ENCODE measurements around the gene SPI1.
A peak's percentile ranks its signal among the peaks of the same experiment; 100 is the strongest.

Gene SPI1

GRCh38 chr11:47387944-47388696 is 9.8 kb upstream of the SPI1 start:
- no peak for DNase-seq

DNA sequence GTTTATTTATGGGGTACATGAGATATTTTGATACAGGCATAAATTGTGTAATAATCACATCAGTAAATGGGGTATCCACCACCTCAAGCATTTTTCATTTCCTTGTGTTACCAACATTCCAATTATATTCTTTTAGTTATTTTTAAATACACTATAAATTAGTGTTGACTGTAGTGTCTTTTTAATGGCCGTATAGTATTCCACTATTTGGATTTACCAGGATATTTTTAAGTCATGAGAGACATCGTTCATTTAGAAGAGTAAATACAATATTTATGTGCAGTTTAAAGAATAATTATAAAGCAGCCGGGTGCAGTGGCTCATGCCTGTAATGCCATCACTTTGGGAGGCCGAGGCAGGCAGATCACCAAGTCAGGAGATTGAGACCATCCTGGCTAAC is 6.2 kb upstream of the SPI1 start:
- no peak for DNase-seq

GRCh38 chr11:47383071-47383470 is 4.7 kb upstream of the SPI1 start:
- DNase-seq: no peak

DNA sequence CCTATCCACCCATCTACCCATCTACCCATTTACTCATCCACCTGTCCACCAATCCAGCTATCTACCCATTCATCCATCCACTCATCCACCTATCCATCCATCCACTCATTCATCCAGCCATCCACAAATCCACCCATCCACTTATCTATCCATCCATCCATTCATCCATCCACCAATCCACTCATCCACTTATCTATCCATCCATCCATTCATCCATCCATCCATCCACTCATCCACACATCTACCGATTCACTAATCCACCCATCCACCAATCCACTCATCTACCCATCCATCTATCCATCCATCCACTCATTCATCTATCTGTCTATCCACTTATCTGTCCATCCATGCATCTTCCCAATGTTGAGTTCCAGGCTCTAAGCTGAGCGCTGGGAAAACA is 1.7 kb upstream of the SPI1 start:
- no peak for DNase-seq

DNA sequence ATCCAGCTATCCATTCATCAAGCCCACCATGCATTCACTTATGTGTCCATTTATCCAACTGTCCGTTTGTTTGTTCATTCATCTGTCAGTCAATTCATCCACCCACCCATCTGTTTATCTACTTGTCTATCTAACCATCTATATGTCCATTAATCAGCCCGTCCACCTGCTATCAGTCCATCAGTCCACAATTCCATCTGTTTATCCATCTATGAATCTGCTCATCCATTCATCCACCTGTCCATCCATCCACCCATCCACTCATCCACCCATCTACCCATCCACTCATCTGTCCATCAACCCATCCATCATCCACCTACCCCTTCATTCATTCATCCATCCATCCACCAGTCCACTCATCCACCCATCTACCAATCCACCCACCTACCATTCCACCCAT is 970 bp upstream of the SPI1 start:
- DNase-seq: no peak

DNA sequence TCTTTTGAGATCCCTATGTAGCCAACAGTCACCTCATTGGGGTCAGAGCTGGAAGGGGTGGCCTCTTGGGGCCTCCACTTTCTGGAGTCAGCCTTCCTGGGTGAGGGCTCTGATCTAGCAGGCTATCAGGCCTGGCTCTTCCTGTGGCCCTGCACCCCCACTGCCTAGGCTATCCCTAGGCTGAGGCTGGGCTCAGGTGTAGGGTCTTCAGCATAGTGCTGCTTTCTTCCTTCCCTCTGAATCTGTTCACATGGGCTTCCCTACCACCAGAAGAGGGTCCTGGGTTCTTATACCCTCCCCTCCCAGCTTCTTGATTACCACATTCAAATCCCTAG is 456 bp upstream of the SPI1 start:
- DNase-seq: no peak

- DNase-seq: no peak
Measured at GRCh38 chr11:47377571-47378009, 757 bp downstream of the SPI1 start.

DNA sequence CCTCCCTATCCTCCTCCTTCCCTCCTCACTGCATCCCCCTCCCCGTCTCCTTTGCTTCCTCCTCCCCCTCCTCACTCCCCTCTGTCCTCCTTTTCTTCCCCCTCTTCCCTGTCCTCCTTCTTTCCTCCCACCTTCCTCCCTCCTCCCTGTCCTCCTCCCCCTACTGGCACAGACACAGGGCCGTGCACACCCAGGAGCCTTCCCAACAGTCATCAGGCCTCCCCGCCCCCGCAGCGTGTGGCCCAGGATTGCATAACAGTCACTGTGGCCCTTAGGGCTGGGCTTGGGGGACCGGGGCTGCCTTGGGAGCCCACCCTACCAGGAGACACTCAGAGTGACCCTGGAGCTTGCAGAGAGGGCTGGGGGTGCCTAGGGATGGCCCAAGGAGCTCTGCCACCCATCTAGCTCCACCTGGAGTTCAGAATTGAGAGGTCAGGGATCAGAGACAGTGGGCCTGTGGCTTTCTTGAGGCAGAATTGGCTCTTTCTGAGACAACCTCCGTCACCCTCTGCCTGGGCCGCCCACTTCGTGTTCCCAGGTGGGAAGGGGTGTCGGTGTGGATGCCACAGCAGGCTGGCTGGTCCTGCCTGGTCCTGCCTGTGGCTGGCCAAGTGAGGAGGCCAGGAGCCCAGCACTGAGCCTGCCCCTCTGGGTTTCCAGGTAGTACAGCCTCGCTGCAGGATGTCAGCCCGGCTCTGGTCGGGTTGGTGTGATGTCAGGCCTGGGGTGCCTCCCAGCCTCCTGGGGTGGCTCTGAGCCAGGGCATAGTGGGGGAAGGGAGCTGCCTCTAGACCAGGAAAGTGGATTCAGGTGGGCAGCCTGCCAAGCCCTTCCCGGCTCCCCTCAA is 1.6 kb downstream of the SPI1 start:
- peak; percentile 17 for DNase-seq

DNA sequence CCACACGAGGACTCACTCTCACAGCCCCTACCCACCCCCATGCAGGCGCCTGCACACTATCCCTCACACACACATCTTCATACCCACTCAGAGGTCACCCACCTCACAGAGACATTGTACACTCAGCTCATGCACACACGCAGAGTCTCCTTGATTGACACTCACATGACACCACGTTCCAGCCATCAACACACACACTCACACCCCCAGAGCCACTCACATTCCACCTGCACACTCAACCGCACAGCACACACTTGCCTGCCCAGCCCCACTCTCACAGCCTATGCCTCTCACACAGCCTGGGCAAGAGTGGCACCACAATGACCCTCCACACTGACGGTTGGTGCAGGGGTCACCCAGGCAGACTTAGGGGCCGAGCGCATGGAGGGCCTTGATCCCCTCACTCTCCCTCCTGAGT is 2.2 kb downstream of the SPI1 start:
- DNase-seq: no peak

DNA sequence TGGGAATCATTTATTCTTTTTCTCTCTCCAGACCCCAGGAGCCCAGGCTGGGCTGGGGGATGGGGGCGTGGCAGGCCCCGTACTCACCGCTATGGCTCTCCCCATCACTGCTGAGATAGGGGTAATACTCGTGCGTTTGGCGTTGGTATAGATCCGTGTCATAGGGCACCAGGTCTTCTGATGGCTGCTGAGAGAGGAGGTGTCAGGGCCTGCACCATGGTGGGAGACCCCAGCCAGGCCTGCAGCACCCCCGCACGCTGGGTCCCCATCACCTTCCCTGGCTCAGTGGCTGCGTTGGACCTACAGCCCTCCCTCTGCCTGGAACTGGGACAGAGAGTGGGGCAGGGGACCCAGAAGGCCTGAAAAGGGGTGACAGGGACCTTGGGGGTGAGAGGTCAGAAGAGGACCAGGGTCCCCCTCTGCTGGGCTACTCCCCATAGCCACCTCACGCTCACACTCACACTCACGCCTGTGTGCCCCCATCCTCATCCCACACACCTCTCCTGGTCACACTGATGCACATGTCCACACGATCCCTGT is 2.7 kb downstream of the SPI1 start:
- no peak for DNase-seq

- no peak for DNase-seq
Measured at GRCh38 chr11:47375020-47375419, 3.3 kb downstream of the SPI1 start.

DNA sequence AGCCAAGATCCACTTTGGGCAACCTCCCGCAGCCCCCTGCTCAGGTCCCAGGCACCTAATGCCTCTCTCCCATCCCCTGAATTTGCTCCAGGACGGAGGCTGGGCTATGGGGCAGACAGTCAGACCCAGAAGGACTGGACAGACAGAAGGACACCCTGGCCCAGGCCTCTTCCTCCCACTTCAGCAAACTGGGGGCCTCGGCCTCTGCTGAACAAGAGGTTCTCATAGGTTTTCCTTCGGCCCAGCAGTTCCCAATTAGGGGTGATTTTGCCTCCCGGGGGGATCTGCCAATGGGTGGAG is 3.7 kb downstream of the SPI1 start:
- DNase-seq: no peak

GRCh38 chr11:47373876-47374719 is 4.2 kb downstream of the SPI1 start:
- DNase-seq: peak; percentile 79

DNA sequence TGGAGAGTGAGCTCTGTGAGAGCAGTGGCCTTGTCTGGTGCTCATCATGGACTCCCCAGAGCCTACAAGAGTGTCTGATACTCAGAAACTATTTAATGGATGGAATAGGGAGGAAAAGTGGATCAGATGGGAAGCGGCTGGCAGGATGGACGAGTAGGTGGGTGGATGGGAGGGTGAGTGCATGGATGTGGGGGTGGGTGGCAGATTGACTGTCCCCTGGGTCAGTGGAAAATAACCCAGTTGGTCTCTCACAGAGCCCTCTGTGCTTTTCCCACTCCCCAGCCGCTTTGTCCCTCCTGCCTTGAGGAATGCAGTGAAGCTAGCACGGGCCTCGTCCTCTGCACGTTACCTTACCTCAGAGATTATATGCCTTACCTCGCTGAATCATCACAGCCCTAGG is 5.9 kb downstream of the SPI1 start:
- DNase-seq: no peak

- peak; percentile 3 for DNase-seq
Measured at GRCh38 chr11:47369676-47370075, 8.7 kb downstream of the SPI1 start.

DNA sequence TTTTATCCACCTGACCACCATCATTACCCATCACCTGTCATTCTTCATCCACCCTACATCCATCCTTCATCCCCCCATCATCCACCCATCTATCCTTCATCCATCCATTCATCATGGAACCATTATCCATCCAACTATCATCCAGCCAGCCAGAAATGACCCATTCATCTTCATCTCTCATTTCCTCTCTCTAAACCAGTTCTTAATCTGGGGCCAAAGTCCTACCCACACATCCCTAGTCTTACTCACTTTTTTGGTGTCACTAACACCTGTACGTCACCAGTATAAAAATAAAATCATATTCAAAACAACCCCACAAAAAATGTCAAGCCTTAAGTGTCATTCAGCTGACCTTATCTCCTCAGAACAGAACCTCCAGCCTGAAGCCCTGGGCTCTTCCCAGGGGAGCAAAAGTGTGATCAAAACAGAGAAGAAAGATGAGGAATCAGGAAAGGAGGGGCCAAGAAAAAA is 12.3 kb downstream of the SPI1 start:
- no peak for DNase-seq

GRCh38 chr11:47361419-47361818 is 16.9 kb downstream of the SPI1 start:
- DNase-seq: no peak

- DNase-seq: no peak
Measured at GRCh38 chr11:47360341-47360740, 18.0 kb downstream of the SPI1 start.

DNA sequence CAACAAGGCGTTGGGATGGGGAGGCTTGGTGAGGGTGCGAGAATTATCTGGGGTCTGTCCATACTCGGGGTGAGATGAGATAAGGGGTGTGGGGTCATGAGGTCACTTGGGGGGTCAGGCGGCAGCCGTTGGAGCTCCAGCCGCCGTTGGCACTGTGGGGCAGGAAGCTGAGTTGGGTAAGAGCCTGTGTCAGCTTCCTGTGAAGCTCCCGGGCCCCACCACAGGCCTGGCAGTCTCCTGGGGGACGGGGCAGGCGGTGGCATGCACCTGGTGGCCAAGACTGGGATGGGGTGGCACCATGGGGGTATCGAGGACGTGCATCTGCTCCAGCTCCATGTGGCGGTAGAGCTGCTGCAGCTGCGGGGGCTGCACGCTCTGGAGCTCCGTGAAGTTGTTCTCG is 18.8 kb downstream of the SPI1 start:
- no peak for DNase-seq

GRCh38 chr11:47359162-47359561 is 19.2 kb downstream of the SPI1 start:
- DNase-seq: no peak

DNA sequence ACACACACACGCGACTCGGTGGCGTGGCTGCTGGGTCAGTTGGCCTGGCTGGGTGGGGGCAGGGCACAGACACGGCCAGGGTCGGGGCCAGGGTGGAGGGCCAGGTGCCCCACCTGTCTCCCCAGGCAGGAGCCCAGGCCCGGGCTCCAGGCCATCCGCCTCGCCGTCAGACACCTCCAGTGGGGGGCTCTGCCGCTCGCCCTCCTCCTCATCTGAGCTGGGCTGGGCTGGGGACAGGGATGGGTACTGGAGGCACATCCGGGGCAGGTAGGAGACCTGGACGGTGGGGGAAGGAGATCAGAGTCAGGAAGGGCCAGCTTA is 19.7 kb downstream of the SPI1 start:
- DNase-seq: no peak

GRCh38 chr11:47357985-47358730 is 20.2 kb downstream of the SPI1 start:
- no peak for DNase-seq

DNA sequence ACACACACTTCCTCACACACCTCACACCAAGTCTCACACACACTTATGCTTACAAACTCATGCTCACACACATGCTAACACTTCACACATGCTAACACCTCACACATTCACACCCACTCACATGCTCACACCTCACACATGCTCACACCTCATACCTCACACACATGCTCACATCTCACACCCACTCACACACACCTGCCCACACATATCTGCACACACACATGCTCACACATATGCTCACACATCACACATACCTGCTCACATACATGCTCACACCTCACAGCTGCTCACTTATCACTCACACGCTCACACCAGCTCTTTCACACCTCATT is 21.4 kb downstream of the SPI1 start:
- no peak for DNase-seq

Data from right hindlimb (tissue), 1 donor.